ENCODE results near the gene SFMBT2. TPM values are rescaled to one million over a fixed set of nuclear protein-coding genes. Genes with fewer than 3 reads are reported as not detected.

Gene SFMBT2
- total RNA-seq, 6 experiments from 2014 or later, result 0.03 to 0.12 (median 0.06) TPM

- Mint-ChIP-seq H3K36me3 (ENCODE audit: low read depth) (no peaks in the 10 kb centered on the region), H3K27me3 (ENCODE audit: insufficient read depth) (no peaks in the 10 kb centered on the region; the same call in 1 of the 2 replicates), H3K27ac (no peak overlapping the region), H3K4me3 (no peak overlapping the region), H3K9me3 (no peaks in the 10 kb centered on the region), H3K4me1 (ENCODE audit: low read depth) (no peaks in the 10 kb centered on the region)
- DNase-seq, result no peak
- no peak for TF ChIP-seq CTCF (IDR thresholded peaks at IDR 0.05)
Measured at GRCh38 chr10:7432884-7433726, 22.3 kb upstream of the SFMBT2 start.

- no peaks in the 10 kb centered on the region for H3K9me3 Mint-ChIP-seq
- no peak for DNase-seq
- H3K27me3 Mint-ChIP-seq (ENCODE audit: insufficient read depth), result no peaks in the 10 kb centered on the region; the same call in 1 of the 2 replicates
- no peaks in the 10 kb centered on the region for H3K36me3 Mint-ChIP-seq (ENCODE audit: low read depth)
- TF ChIP-seq CTCF (IDR thresholded peaks at IDR 0.05), result no peak
- no peaks in the 10 kb centered on the region for H3K4me1 Mint-ChIP-seq (ENCODE audit: low read depth)
- H3K4me3 Mint-ChIP-seq, result no peak overlapping the region
- no peak overlapping the region for H3K27ac Mint-ChIP-seq
Measured at GRCh38 chr10:7428673-7429350, 18.0 kb upstream of the SFMBT2 start.

DNA sequence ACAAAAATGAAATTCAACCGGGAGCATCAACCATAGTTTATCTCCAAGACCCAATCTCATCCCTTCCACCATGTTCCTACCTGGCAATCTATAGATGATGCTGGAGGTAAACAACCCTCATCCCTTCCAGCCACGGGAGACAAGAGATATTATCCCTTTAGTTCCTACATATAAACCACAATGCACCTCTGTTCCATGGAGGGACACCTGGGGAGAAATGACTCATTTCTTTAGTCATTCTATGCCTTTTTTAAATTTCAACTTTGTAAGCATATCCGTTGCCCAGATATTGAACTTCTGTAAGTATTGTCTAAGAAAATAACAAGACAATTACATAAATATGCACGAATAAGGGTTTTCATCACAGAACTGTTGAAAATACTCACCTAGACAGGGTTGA, 15.5 kb upstream of the SFMBT2 start:
- DNase-seq, result no peak
- no peak overlapping the region for H3K4me3 Mint-ChIP-seq
- no peaks in the 10 kb centered on the region for H3K4me1 Mint-ChIP-seq (ENCODE audit: low read depth)
- TF ChIP-seq CTCF (IDR thresholded peaks at IDR 0.05), result no peak
- peaks cover 3% of the 10 kb centered on the region for H3K27me3 Mint-ChIP-seq (ENCODE audit: insufficient read depth)
- no peak overlapping the region for H3K27ac Mint-ChIP-seq
- H3K36me3 Mint-ChIP-seq (ENCODE audit: low read depth), result no peaks in the 10 kb centered on the region
- H3K9me3 Mint-ChIP-seq, result no peaks in the 10 kb centered on the region

DNA sequence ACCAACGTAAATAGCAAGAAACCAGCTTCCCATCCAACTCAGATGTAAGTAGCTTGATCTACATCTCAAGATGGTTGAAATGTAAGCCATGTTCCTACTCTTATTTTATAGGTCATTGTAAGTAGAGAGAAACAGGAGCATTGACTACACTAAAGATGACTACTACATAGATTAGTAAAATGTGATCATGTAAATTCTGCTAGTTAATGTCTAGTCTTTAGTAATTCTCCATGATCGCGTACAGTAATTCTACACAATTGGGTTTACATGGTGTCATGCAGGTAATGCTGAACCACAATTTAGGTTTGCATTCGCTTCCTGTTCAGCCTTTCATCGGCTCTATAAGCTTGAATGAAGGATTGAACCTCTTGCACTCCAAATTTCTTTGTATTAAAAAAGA, 14.9 kb upstream of the SFMBT2 start:
- Mint-ChIP-seq H3K27me3 (ENCODE audit: insufficient read depth) (peaks cover 5% of the 10 kb centered on the region), H3K4me3 (no peak overlapping the region), H3K36me3 (ENCODE audit: low read depth) (no peaks in the 10 kb centered on the region), H3K4me1 (ENCODE audit: low read depth) (no peaks in the 10 kb centered on the region), H3K9me3 (no peaks in the 10 kb centered on the region), H3K27ac (no peak overlapping the region)
- DNase-seq, result no peak
- no peak for TF ChIP-seq CTCF (IDR thresholded peaks at IDR 0.05)

DNA sequence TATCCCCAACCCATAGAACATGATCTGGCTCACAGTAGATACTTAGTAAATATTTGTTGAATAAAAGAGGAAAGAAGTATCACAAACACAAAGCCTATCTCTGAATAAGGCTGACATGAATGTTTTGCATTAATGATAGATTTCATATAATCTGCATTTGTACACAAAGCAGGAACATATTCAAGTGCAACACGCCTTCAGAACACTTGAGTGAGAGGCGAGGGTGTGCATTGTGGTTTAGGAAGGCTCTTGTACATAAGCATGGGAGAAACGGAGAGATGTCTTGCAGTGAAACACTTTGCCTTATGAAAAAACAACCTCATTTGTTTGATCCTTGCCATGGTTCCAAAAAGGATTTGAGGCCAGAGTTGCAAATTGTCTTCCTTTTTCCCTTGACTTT, 14.1 kb upstream of the SFMBT2 start:
- Mint-ChIP-seq H3K4me1 (ENCODE audit: low read depth) (no peaks in the 10 kb centered on the region), H3K27me3 (ENCODE audit: insufficient read depth) (peaks cover 5% of the 10 kb centered on the region), H3K9me3 (no peaks in the 10 kb centered on the region), H3K27ac (no peak overlapping the region), H3K4me3 (no peak overlapping the region), H3K36me3 (ENCODE audit: low read depth) (no peaks in the 10 kb centered on the region)
- TF ChIP-seq CTCF (IDR thresholded peaks at IDR 0.05), result no peak
- DNase-seq, result no peak

Measured in HFFc6 (cell line).